Right lobe of liver (tissue), 6 donors: Measurements from ENCODE around the gene GATA3. TPM values are rescaled to one million over a fixed set of nuclear protein-coding genes. Genes with fewer than 3 reads are reported as not detected.

Source experiments
- ATAC-seq, 4 donors: fragments of 200-7000 bp; cut with Tn5 transposase; one replicate each; pipeline ENCODE4 v1.9.1; 2020; ENCODE audit warnings: mild to moderate bottlenecking in 4 of 4, moderate library complexity in 4 of 4
- DNase-seq, 3 donors: peaks; one replicate each; pipeline ENCODE4 v3.0.0-alpha.2; 2020
- H3K27ac ChIP-seq, 3 donors: fragments of 200-600 bp; one replicate each; pipeline ENCODE4 v1.8.0; 2022
- H3K27me3 ChIP-seq, 2 donors: fragments of 200-600 bp; one replicate each; pipeline ENCODE4 v1.8.0; 2022
- H3K36me3 ChIP-seq, 4 donors: fragments of 200-600 bp; sonication (generic) in 1 of 4; one replicate each; pipeline versions ENCODE4 v1.5.1 to v1.8.0; 2017 to 2022; ENCODE audit warnings: control low read depth in 1 of 4
- H3K4me1 ChIP-seq, 4 donors: fragments of 200-600 bp; sonication (generic) in 1 of 4; one replicate each; pipeline versions ENCODE4 v1.5.1 to v1.8.0; 2017 to 2022; ENCODE audit warnings: control low read depth in 1 of 4
- H3K4me3 ChIP-seq, 3 donors: fragments of 200-600 bp; one replicate each; pipeline ENCODE4 v1.8.0; 2022
- H3K9me3 ChIP-seq, 4 donors: fragments of 200-600 bp; sonication (generic) in 1 of 4; one replicate each; pipeline versions ENCODE4 v1.5.1 to v1.8.0; 2017 to 2022; ENCODE audit warnings: control low read depth in 1 of 4
- CTCF ChIP-seq, 4 donors: fragments of 200-600 bp in 3 of 4; fragments of 450-650 bp in 1 of 4; IDR thresholded peaks; one replicate each; pipeline versions ENCODE4 v1.5.1 to v1.8.0; 2016 to 2022; ENCODE audit warnings: antibody characterized with exemption in 4 of 4, mild to moderate bottlenecking in 2 of 4
- POLR2A ChIP-seq: fragments of 450-650 bp; IDR thresholded peaks from one replicate; pipeline ENCODE4 v1.6.1; 2017; ENCODE audit warnings: antibody characterized with exemption, mild to moderate bottlenecking
- WGBS: methylation state at CpG from one replicate; pipeline ENCODE4 v1.1.6; 2018; ENCODE audit warnings: low coverage, low lambda C conversion rate; ENCODE audit not compliant: insufficient coverage; ENCODE audit errors: missing lambda C conversion rate; 5-methylcytosine and 5-hydroxymethylcytosine counted together
- intact Hi-C, 2 donors: fragments of 100-400 bp; cut with DNase I; formaldehyde crosslinking; loops; one replicate each; pipeline versions ENCODE4 v1.11.2 to v1.14.1; 2022
- total RNA-seq, 6 experiments: library from RNA; depleted of rRNA in 2 of 6; stranded (reverse); fragments of >200 nt in 2 of 6; fragmentation: NEBNext Ultra II Directional in 3 of 6; extraction: Animal tissue kit (Norgen Biotek cat#: 25700) in 3 of 6; gene quantifications; one replicate each; pipeline versions ENCODE4 v1.1.0 to v1.2.4, GENCODE V29; 2016 to 2023
- donor health status: DM: no; HTN: yes; CAD: no.
- donor health status: DM: no; HTN: no; CAD: no.
- donor health status: DM: no; HTN: no; CAD: no.
- donor health status: DM: no; HTN: yes; CAD: no.
- donor health status: DM: no; HTN: yes; CAD: no.

GATA3 gene
- total RNA-seq, 6 experiments from 2014 or later, result 0.26 to 1.0 (median 0.53) TPM; not detected in 1

GRCh38 chr10:8059191-8059936 lies 4.9 kb downstream of the GATA3 start:
- intact Hi-C loops, result no loop called here
- ATAC-seq (no peak), DNase-seq (no peak)
- Histone ChIP-seq H3K4me1 (no peaks in the 10 kb centered on the region), H3K9me3 (no peaks in the 10 kb centered on the region), H3K36me3 (no peaks in the 10 kb centered on the region), H3K4me3 (no peak overlapping the region), H3K27me3 (peaks cover 0 to 7% of the 10 kb centered on the region in 2 donors), H3K27ac (no peak overlapping the region)
- TF ChIP-seq POLR2A, result no peak
- 35% methylated on average over 16 of the region's 16 CpGs for WGBS

- no peaks in the 10 kb centered on the region for H3K4me1 ChIP-seq
- no peak overlapping the region for H3K27ac ChIP-seq
- no peaks in the 10 kb centered on the region for H3K9me3 ChIP-seq
- H3K36me3 ChIP-seq, result no peaks in the 10 kb centered on the region
- intact Hi-C loops, result no loop called here
- ATAC-seq, result peak in 2 of 4 donors; percentile 2 to 16
- no peak overlapping the region for H3K4me3 ChIP-seq
- DNase-seq, result no peak
- no peak for TF ChIP-seq CTCF (IDR thresholded peaks at IDR 0.05)
- TF ChIP-seq POLR2A, result no peak
- 13% methylated on average over 15 of the region's 15 CpGs for WGBS
- peaks cover 0 to 1% of the 10 kb centered on the region in 2 donors for H3K27me3 ChIP-seq
Observed at GRCh38 chr10:8060010-8060703, 5.7 kb downstream of the GATA3 start.

- H3K27ac ChIP-seq, result no peak overlapping the region
- no peak overlapping the region for H3K4me3 ChIP-seq
- intact Hi-C loops, result no loop called here
- H3K27me3 ChIP-seq, result no peaks in the 10 kb centered on the region
- no peaks in the 10 kb centered on the region for H3K9me3 ChIP-seq
- ATAC-seq, result no peak
- H3K4me1 ChIP-seq, result no peaks in the 10 kb centered on the region
- no peaks in the 10 kb centered on the region for H3K36me3 ChIP-seq
- WGBS, result 21% methylated on average over 10 of the region's 10 CpGs
- TF ChIP-seq POLR2A (no peak), CTCF (IDR thresholded peaks at IDR 0.05) (no peak)
- no peak for DNase-seq
Observed at GRCh38 chr10:8060704-8061121, 6.2 kb downstream of the GATA3 start.

- Histone ChIP-seq H3K27me3 (no peaks in the 10 kb centered on the region), H3K36me3 (no peaks in the 10 kb centered on the region), H3K27ac (no peak overlapping the region), H3K4me1 (no peaks in the 10 kb centered on the region), H3K4me3 (no peak overlapping the region), H3K9me3 (no peaks in the 10 kb centered on the region)
- 64% methylated on average over 10 of the region's 17 CpGs for WGBS
- intact Hi-C loops, result no loop called here
- TF ChIP-seq CTCF (IDR thresholded peaks at IDR 0.05), result no peak
- TF ChIP-seq POLR2A, result no peak
- no peak for DNase-seq
- ATAC-seq, result peak in 2 of 4 donors; percentile 6 to 12
Observed at GRCh38 chr10:8061274-8062211, 7.1 kb downstream of the GATA3 start.
